ENCODE results near the gene MCM9.

MCM9 gene

GRCh38 chr6:118889163-118889562 is 45.8 kb downstream of the MCM9 start:
- H3K27me3 ChIP-seq (ENCODE audit: insufficient read depth, poor library complexity, severe bottlenecking): no peaks in the 10 kb centered on the region
- no peak for DNase-seq (ENCODE audit: low read depth in 1 of 2, low spot score in 1 of 2)
- no peak overlapping the region for H3K27ac ChIP-seq (replicated peaks)
- no peak for TF ChIP-seq REST (IDR thresholded peaks at IDR 0.05; ENCODE audit: insufficient replicate concordance, low read depth)
- TF ChIP-seq SPI1 (IDR thresholded peaks at IDR 0.05; ENCODE audit: borderline replicate concordance, low read depth): no peak
- TF ChIP-seq GABPA (IDR thresholded peaks at IDR 0.05; ENCODE audit: low read depth): no peak
- TF ChIP-seq, protein P1, sequence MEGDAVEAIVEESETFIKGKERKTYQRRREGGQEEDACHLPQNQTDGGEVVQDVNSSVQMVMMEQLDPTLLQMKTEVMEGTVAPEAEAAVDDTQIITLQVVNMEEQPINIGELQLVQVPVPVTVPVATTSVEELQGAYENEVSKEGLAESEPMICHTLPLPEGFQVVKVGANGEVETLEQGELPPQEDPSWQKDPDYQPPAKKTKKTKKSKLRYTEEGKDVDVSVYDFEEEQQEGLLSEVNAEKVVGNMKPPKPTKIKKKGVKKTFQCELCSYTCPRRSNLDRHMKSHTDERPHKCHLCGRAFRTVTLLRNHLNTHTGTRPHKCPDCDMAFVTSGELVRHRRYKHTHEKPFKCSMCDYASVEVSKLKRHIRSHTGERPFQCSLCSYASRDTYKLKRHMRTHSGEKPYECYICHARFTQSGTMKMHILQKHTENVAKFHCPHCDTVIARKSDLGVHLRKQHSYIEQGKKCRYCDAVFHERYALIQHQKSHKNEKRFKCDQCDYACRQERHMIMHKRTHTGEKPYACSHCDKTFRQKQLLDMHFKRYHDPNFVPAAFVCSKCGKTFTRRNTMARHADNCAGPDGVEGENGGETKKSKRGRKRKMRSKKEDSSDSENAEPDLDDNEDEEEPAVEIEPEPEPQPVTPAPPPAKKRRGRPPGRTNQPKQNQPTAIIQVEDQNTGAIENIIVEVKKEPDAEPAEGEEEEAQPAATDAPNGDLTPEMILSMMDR (IDR thresholded peaks at IDR 0.05; ENCODE audit: insufficient read depth, low read length): no peak
- TF ChIP-seq POLR2AphosphoS5 (IDR thresholded peaks at IDR 0.05; ENCODE audit: low read depth): no peak
- H3K4me3 ChIP-seq (replicated peaks; ENCODE audit: insufficient read depth, low read length): no peak overlapping the region

- Histone ChIP-seq H3K4me3 (replicated peaks; ENCODE audit: insufficient read depth, low read length) (no peak overlapping the region), H3K27ac (replicated peaks) (no peak overlapping the region), H3K27me3 (ENCODE audit: insufficient read depth, poor library complexity, severe bottlenecking) (no peaks in the 10 kb centered on the region)
- no peak for DNase-seq (ENCODE audit: low read depth in 1 of 2, low spot score in 1 of 2)
- TF ChIP-seq REST (IDR thresholded peaks at IDR 0.05; ENCODE audit: insufficient replicate concordance, low read depth): no peak
- TF ChIP-seq SPI1 (IDR thresholded peaks at IDR 0.05; ENCODE audit: borderline replicate concordance, low read depth): no peak
- TF ChIP-seq GABPA (IDR thresholded peaks at IDR 0.05; ENCODE audit: low read depth): no peak
- TF ChIP-seq, protein P1 (IDR thresholded peaks at IDR 0.05; ENCODE audit: insufficient read depth, low read length): no peak
Observed at GRCh38 chr6:118886641-118887040, 48.3 kb downstream of the MCM9 start.

GRCh38 chr6:118882314-118882905 is 52.5 kb downstream of the MCM9 start:
- DNase-seq (ENCODE audit: low read depth in 1 of 2, low spot score in 1 of 2): no peak
- H3K27me3 ChIP-seq (ENCODE audit: insufficient read depth, poor library complexity, severe bottlenecking): no peaks in the 10 kb centered on the region

More at GRCh38 chr6:118882314-118882905, 52.5 kb downstream of the MCM9 start:
- TF ChIP-seq, protein P1 (IDR thresholded peaks at IDR 0.05; ENCODE audit: insufficient read depth, low read length): no peak
- TF ChIP-seq GABPA (IDR thresholded peaks at IDR 0.05; ENCODE audit: low read depth) (no peak), POLR2AphosphoS5 (IDR thresholded peaks at IDR 0.05; ENCODE audit: low read depth) (no peak), SPI1 (IDR thresholded peaks at IDR 0.05; ENCODE audit: borderline replicate concordance, low read depth) (no peak), REST (IDR thresholded peaks at IDR 0.05; ENCODE audit: insufficient replicate concordance, low read depth) (no peak)
- Histone ChIP-seq H3K27ac (replicated peaks) (no peak overlapping the region), H3K4me3 (replicated peaks; ENCODE audit: insufficient read depth, low read length) (no peak overlapping the region)
